ENCODE measurements around the gene ZDHHC6. TPM values are rescaled to one million over a fixed set of nuclear protein-coding genes. Genes with fewer than 3 reads are reported as not detected.
A peak's percentile ranks its signal among the peaks of the same experiment; 100 is the strongest.

ZDHHC6 gene
- polyA plus RNA-seq, 2 of the 4 experiments (the other 2 are of a cell fraction): 37.2 to 57.0 TPM

- POLR2A ChIA-PET: interaction anchor here (0.9 to 1.5 kb wide), 4 partner anchors 10 to 263 kb away, joined by 3 to 9 read pairs (median 3); partner anchors contain the start of gene GPAM
- Histone ChIP-seq H3K27ac (peak overlapping the region; percentile 98 to 99), H3K9me3 (no peaks in the 10 kb centered on the region), H3K4me1 (peaks cover 17% of the 10 kb centered on the region), H3K4me2 (peak overlapping the region; percentile 94), H3K4me3 (peak overlapping the region; percentile 89)
- no peak for FAIRE-seq
- 4% methylated on average over 19 of the region's 20 CpGs for WGBS (ENCODE audit: missing lambda C conversion rate)
- TF ChIP-seq, protein P1, sequence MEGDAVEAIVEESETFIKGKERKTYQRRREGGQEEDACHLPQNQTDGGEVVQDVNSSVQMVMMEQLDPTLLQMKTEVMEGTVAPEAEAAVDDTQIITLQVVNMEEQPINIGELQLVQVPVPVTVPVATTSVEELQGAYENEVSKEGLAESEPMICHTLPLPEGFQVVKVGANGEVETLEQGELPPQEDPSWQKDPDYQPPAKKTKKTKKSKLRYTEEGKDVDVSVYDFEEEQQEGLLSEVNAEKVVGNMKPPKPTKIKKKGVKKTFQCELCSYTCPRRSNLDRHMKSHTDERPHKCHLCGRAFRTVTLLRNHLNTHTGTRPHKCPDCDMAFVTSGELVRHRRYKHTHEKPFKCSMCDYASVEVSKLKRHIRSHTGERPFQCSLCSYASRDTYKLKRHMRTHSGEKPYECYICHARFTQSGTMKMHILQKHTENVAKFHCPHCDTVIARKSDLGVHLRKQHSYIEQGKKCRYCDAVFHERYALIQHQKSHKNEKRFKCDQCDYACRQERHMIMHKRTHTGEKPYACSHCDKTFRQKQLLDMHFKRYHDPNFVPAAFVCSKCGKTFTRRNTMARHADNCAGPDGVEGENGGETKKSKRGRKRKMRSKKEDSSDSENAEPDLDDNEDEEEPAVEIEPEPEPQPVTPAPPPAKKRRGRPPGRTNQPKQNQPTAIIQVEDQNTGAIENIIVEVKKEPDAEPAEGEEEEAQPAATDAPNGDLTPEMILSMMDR (IDR thresholded peaks at IDR 0.05): no peak
- peak; percentile 81; the same call in 1 of the 2 replicates for TF ChIP-seq PHF8 (IDR thresholded peaks at IDR 0.05; ENCODE audit: borderline replicate concordance, low read depth)
- peak in 1 of 2 experiments; percentile 5 for DNase-seq (ENCODE audit: low read depth in 1 of 2, low spot score in 1 of 2)
- CTCF ChIA-PET: interaction anchor here (0.9 to 1.3 kb wide), 5 partner anchors 10 to 309 kb away, joined by 3 to 5 read pairs (median 3); no protein-coding TSS in a partner anchor
- ATAC-seq: no peak
Measured at GRCh38 chr10:112446055-112446854, 459 bp downstream of the ZDHHC6 start.

DNA sequence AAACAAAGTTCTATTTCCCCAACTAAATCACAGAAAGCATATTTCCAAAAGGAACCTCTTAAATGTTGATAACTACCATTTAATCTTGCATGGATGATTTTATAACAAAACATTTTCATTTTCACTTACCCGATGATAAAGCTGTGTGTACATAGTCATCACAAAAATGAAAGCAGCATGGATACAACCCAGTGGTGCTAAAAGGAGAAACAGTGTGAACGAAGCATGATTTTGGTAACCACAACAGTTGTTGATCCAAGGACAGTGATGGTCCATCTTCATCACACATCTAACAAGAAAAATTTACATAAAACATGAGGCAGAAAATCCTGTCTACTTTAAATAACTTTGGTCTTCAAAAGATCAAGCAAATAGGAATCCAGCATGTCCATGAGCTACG, 4.7 kb downstream of the ZDHHC6 start:
- Histone ChIP-seq H3K4me1 (peaks cover 9% of the 10 kb centered on the region), H3K27ac (no peak overlapping the region), H3K4me2 (no peak overlapping the region), H3K4me3 (no peak overlapping the region), H3K9me3 (no peaks in the 10 kb centered on the region)
- FAIRE-seq (no peak), ATAC-seq (no peak), DNase-seq (ENCODE audit: low read depth in 1 of 2, low spot score in 1 of 2) (no peak)
- WGBS (ENCODE audit: missing lambda C conversion rate): 47% methylated on average over 3 of the region's 3 CpGs
- ChIA-PET CTCF (interaction anchor here (1.0 to 1.3 kb wide), 2 partner anchors 11 to 30 kb away, joined by 3 read pairs; no protein-coding TSS in a partner anchor), POLR2A (no interaction called here)
- TF ChIP-seq POLR2AphosphoS2 (conservative IDR thresholded peaks at IDR 0.05; ENCODE audit: low read length) (no peak), TP53 (CRISPR knock-in tag; IDR thresholded peaks at IDR 0.05) (no peak), RNF2 (IDR thresholded peaks at IDR 0.05; ENCODE audit: borderline replicate concordance, low read depth) (no peak), TFCP2L1 (CRISPR knock-in tag; IDR thresholded peaks at IDR 0.05) (no peak), USF2 (IDR thresholded peaks at IDR 0.05) (no peak), EHF (CRISPR knock-in tag; IDR thresholded peaks at IDR 0.05) (no peak), SMC3 (IDR thresholded peaks at IDR 0.05) (no peak), ESRRA (IDR thresholded peaks at IDR 0.05; ENCODE audit: borderline replicate concordance, low read length) (no peak), HOXA7 (CRISPR knock-in tag; IDR thresholded peaks at IDR 0.05) (no peak), JUNB (IDR thresholded peaks at IDR 0.05) (no peak), BCL3 (IDR thresholded peaks at IDR 0.05) (no peak), HMGXB4 (CRISPR knock-in tag; IDR thresholded peaks at IDR 0.05; ENCODE audit: borderline replicate concordance) (no peak), CHD4 (IDR thresholded peaks at IDR 0.05; ENCODE audit: borderline replicate concordance) (no peak), HOXB5 (CRISPR knock-in tag; IDR thresholded peaks at IDR 0.05) (no peak), GATA3 (IDR thresholded peaks at IDR 0.05; ENCODE audit: borderline replicate concordance) (no peak), CBX2 (IDR thresholded peaks at IDR 0.05; ENCODE audit: borderline replicate concordance, low read depth) (no peak), FOSB (CRISPR knock-in tag; IDR thresholded peaks at IDR 0.05) (no peak)
- TF ChIP-seq, protein P2, sequence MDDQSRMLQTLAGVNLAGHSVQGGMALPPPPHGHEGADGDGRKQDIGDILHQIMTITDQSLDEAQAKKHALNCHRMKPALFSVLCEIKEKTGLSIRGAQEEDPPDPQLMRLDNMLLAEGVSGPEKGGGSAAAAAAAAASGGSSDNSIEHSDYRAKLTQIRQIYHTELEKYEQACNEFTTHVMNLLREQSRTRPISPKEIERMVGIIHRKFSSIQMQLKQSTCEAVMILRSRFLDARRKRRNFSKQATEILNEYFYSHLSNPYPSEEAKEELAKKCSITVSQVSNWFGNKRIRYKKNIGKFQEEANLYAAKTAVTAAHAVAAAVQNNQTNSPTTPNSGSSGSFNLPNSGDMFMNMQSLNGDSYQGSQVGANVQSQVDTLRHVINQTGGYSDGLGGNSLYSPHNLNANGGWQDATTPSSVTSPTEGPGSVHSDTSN (IDR thresholded peaks at IDR 0.05): no peak
